ENCODE results near the gene GGNBP2. TPM values are rescaled to one million over a fixed set of nuclear protein-coding genes. Genes with fewer than 3 reads are reported as not detected.

The GGNBP2 gene
- total RNA-seq, 4 donors from 2014 or later = 28.8 to 56.6 (median 39.5) TPM

DNA sequence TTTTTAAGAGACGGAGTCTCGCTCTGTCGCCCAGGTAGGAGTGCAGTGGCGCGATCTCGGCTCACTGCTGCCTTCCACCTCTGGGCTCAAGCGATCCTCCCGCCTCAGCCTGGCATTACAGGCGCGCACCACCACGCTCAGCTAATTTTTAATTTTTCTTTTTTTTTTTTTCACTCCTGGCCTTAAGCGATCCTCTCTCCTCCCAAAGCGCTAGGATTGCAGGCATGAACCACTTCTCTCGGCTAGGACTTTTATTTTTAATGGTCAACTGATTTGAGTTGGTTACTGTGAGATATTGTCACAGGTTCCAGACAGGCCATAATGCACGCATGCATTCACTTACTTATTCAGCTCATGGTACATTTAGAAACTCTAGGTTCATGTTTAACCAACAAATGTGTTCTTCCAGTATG is 9.0 kb upstream of the GGNBP2 start:
- H3K9me3 ChIP-seq = no peaks in the 10 kb centered on the region
- intact Hi-C loops (cut with DNase I; ENCODE audit: low total_unique reads) (loop anchor here (1.0 to 10.0 kb wide), 2 partner anchors 9 to 1391 kb away; partner anchors contain the start of genes GGNBP2, NLE1 and UNC45B), in situ Hi-C loops (cut with MboI; ENCODE audit: low sequenced_read_pairs in 4 of 4) (loop anchor here in 1 of 4 donors (10.0 to 25.0 kb wide), 3 partner anchors 59 to 1077 kb away; partner anchors contain the start of genes AP2B1, DHRS11, PEX12 and SYNRG)
- no peaks in the 10 kb centered on the region for H3K27me3 ChIP-seq
- ATAC-seq (peak; percentile 18 to 21), DNase-seq (no peak)
- H3K36me3 ChIP-seq = peaks cover 0 to 37% of the 10 kb centered on the region in 2 donors
- H3K4me3 ChIP-seq = peak overlapping the region; percentile 70 to 98 (median 92)
- TF ChIP-seq, protein P1, sequence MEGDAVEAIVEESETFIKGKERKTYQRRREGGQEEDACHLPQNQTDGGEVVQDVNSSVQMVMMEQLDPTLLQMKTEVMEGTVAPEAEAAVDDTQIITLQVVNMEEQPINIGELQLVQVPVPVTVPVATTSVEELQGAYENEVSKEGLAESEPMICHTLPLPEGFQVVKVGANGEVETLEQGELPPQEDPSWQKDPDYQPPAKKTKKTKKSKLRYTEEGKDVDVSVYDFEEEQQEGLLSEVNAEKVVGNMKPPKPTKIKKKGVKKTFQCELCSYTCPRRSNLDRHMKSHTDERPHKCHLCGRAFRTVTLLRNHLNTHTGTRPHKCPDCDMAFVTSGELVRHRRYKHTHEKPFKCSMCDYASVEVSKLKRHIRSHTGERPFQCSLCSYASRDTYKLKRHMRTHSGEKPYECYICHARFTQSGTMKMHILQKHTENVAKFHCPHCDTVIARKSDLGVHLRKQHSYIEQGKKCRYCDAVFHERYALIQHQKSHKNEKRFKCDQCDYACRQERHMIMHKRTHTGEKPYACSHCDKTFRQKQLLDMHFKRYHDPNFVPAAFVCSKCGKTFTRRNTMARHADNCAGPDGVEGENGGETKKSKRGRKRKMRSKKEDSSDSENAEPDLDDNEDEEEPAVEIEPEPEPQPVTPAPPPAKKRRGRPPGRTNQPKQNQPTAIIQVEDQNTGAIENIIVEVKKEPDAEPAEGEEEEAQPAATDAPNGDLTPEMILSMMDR (IDR thresholded peaks at IDR 0.05 in 4 of 5, conservative IDR thresholded peaks at IDR 0.05 in 1 of 5) = peak in 1 of 5 experiments; percentile 30
- no peak for TF ChIP-seq POLR2A (IDR thresholded peaks at IDR 0.05)
- peak overlapping the region; percentile 91 to 100 (median 99) for H3K27ac ChIP-seq
- peaks cover 11 to 19% of the 10 kb centered on the region in 2 donors for H3K4me1 ChIP-seq

DNA sequence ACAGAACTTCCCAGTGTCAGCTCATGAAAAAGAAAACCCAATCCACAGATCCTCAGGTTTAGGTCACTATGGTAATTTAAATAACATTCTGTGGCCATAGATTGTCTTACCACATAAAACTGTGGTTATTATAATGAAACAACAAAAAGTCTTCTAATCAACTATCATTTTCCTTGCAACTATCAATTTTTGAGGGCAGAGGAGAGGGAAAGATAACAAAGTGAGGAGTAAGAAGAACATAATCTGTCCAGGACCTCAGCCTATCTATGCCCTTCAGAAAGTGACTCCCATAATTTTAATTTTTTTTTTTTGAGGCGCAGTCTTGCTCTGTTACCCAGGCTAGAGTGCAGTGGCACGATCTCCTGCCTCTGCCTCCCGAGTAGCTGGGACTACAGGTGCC is 4.0 kb upstream of the GGNBP2 start:
- DNase-seq (no peak), ATAC-seq (no peak)
- no peaks in the 10 kb centered on the region for H3K9me3 ChIP-seq
- no peak for TF ChIP-seq POLR2A (IDR thresholded peaks at IDR 0.05)
- TF ChIP-seq, protein P1 (IDR thresholded peaks at IDR 0.05 in 4 of 5, conservative IDR thresholded peaks at IDR 0.05 in 1 of 5) = no peak
- H3K27me3 ChIP-seq = no peaks in the 10 kb centered on the region
- intact Hi-C loops (cut with DNase I; ENCODE audit: low total_unique reads) (no loop called here), in situ Hi-C loops (cut with MboI; ENCODE audit: low sequenced_read_pairs in 4 of 4) (loop anchor here in 1 of 4 donors (25.0 kb wide), 2 partner anchors 953 to 1072 kb away; partner anchors contain the start of genes AP2B1, PEX12 and SYNRG)
- H3K4me3 ChIP-seq = no peak overlapping the region
- peaks cover 13 to 14% of the 10 kb centered on the region in 2 donors for H3K4me1 ChIP-seq
- H3K27ac ChIP-seq = no peak overlapping the region
- peaks cover 0 to 13% of the 10 kb centered on the region in 2 donors for H3K36me3 ChIP-seq

DNA sequence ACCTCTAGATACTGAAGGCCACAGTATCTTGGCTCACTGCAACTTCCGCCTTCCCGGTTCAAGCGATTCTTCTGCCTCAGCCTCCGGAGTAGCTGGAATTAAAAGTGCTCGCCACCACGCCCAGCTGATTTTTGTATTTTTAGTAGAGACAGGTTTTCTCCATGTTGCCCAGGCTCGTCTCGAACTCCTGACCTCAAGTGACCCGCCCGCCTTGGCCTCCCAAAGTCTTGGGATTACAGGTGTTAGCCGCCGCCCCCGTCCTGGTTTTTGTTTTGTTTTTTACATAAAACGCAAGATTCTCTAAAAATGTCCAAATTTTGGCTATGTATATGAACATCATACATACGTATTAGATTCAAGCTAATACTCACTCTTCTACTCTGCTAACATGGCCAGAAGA is 2.0 kb upstream of the GGNBP2 start:
- intact Hi-C loops (cut with DNase I; ENCODE audit: low total_unique reads) (no loop called here), in situ Hi-C loops (cut with MboI; ENCODE audit: low sequenced_read_pairs in 4 of 4) (loop anchor here in 1 of 4 donors (25.0 kb wide), 2 partner anchors 955 to 1070 kb away; partner anchors contain the start of genes AP2B1, PEX12 and SYNRG)
- Histone ChIP-seq H3K27ac (peak overlapping the region in 1 of 4 donors; percentile 100), H3K36me3 (peaks cover 0 to 1% of the 10 kb centered on the region in 2 donors), H3K9me3 (no peaks in the 10 kb centered on the region), H3K27me3 (no peaks in the 10 kb centered on the region), H3K4me3 (no peak overlapping the region), H3K4me1 (peaks cover 26 to 27% of the 10 kb centered on the region in 2 donors)
- ATAC-seq (no peak), DNase-seq (no peak)
- TF ChIP-seq POLR2A (IDR thresholded peaks at IDR 0.05) = no peak
- TF ChIP-seq, protein P1 (IDR thresholded peaks at IDR 0.05 in 4 of 5, conservative IDR thresholded peaks at IDR 0.05 in 1 of 5) = no peak

DNA sequence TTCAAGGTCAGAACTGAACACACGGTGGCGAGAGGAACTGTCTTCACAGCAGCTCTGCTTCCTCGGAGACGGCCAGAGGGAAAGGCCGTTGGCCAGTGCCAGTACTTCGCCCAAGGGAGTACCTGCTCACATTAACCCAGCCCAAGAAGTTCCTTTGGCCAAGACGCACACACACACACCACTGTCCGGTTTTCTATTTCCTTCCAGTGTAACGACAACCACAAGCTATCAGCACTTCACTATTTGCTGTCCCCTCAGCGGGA is 744 bp upstream of the GGNBP2 start:
- in situ Hi-C loops (cut with MboI; ENCODE audit: low sequenced_read_pairs in 4 of 4) (loop anchor here in 1 of 4 donors (25.0 kb wide), 2 partner anchors 957 to 1068 kb away; partner anchors contain the start of genes AP2B1, PEX12 and SYNRG), intact Hi-C loops (cut with DNase I; ENCODE audit: low total_unique reads) (loop anchor here (1.0 to 2.0 kb wide), 4 partner anchors 9 to 1301 kb away; partner anchors contain the start of genes DHRS11, MRM1 and SLFN5)
- Histone ChIP-seq H3K36me3 (no peaks in the 10 kb centered on the region), H3K4me3 (peak overlapping the region; percentile 92 to 100 (median 95)), H3K27me3 (no peaks in the 10 kb centered on the region), H3K9me3 (no peaks in the 10 kb centered on the region), H3K4me1 (peaks cover 36 to 39% of the 10 kb centered on the region in 2 donors), H3K27ac (peak overlapping the region; percentile 99 to 100 (median 100))
- ATAC-seq (peak; percentile 30 to 35), DNase-seq (peak; percentile 37 to 63)
- TF ChIP-seq, protein P1 (IDR thresholded peaks at IDR 0.05 in 4 of 5, conservative IDR thresholded peaks at IDR 0.05 in 1 of 5) = no peak
- TF ChIP-seq POLR2A (IDR thresholded peaks at IDR 0.05) = no peak

Measured in gastrocnemius medialis (tissue), 4 donors.